Renal cortical epithelial cell (primary cell): Measurements from ENCODE around the gene TTLL11. TPM values are rescaled to one million over a fixed set of nuclear protein-coding genes. Genes with fewer than 3 reads are reported as not detected.

Experiments
- DNase-seq: peaks from one replicate; pipeline ENCODE4 v3.0.0-alpha.2; 2011; ENCODE audit warnings: low read depth
- total RNA-seq: library from RNA; depleted of rRNA; stranded (reverse); fragments of >200 nt; gene quantifications from 2 replicates; pipeline ENCODE4 v1.2.3, GENCODE V29; 2014

TTLL11 gene
- total RNA-seq, 1 donor from 2014 or later, result 6.7 TPM

DNA sequence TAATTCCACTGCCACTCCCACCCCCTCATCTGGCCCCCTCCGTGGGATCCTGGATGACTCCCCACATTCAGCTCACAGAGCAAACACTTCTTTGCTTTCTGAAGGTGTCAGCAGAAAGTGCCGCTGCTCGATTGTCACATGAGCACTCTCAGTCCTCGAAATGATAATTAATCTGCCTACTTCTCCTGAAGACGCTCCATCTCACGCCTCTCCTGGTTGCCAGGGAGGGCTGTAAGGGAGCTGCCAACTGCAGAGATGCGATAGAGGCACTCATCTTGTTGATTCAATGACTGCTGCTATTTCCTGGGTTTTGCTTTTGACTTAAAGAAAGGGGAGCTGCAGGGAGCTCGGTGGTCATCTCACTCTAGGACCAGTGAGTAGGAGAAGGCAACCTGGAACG is 235.2 kb downstream of the TTLL11 start:
- DNase-seq, result no peak

GRCh38 chr9:121855476-121855875 is 237.6 kb downstream of the TTLL11 start:
- no peak for DNase-seq

- no peak for DNase-seq
Observed at GRCh38 chr9:121853617-121854395, 239.3 kb downstream of the TTLL11 start.

DNA sequence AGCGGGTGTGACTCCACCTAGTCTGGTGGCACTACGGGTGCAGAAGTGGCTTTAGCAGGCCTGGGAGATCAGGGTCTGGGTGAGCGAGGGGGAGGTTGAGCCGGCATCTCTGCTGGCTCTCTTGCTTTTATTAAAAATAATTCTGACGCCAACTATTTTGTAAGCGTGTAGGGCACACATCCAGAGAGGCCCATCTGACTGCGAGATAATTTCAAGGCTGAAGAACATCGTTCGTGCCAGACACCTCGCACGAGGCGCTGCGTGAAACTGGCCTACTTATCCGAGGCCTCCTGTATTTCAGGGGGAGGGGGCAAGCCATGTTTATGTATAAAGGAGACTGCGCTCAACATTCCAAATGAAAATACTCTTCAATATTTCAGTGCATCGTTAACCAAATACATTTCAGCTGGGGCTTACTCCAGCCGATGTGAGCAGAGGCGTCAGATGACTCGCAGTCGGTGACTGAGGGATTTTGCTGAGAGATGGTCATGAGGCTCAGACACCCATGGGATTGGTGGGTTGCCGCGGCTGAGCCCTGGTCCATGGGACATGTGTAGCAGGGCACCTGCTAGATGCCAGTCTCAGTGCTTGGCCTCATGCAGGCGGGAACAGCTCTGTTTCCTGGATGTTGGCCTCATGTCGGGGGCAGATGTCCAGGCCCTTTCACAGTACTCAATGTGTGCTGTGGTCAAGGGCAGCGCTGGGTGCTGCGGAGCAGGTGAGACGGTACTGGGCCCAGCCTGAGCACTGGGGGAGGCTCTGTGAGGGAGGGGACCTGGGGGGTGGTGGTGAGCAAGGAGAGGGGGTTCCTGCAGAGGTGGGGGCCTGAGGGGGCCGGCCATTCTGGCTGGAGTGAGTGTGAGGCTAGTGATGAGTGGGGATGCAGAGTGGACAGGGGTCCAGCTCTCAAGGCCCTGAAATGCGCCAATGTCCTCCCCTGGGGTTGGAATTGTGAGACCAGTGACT is 240.2 kb downstream of the TTLL11 start:
- no peak for DNase-seq

DNA sequence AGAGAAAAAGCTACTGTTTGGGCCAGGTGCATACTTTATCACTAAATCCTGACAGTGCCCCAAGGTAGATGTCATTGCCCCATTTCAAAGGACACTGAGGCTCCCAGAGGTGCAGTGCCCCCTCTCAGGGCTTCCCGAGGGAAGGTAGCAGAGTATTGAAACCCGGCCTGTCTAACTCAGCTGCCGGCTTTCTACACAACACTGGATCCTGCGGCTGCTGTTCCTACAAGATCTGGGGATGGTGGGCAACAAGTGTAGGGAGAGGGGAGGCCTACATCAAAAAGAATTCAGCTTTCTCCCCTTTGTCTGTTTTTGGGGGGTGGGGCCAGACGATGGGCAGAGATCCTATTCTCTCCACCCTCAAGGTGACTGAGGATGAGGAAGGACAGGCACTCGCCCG is 240.9 kb downstream of the TTLL11 start:
- no peak for DNase-seq

- no peak for DNase-seq
Observed at GRCh38 chr9:121851641-121852091, 241.4 kb downstream of the TTLL11 start.

DNA sequence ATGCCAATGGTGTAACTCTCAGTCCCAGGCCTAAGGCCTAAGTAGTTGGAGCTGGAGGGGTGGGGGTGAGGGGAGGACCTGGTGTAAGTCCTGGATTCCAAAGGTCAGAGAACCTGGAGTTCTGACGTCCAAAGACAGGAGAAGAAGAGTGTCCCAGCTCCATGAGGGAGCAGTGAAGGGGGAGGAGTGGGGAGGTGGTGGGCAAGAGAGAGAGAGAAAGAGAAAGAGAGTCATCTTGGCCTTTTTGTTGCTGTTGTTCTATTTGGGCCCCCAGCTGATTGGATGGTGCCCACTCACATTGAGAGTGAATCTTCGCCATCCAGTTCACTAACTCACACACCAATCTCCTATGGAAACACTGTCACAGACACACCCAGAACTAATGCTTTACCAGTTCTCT is 242.7 kb downstream of the TTLL11 start:
- no peak for DNase-seq

GRCh38 chr9:121849554-121849953 is 243.6 kb downstream of the TTLL11 start:
- DNase-seq, result no peak

DNA sequence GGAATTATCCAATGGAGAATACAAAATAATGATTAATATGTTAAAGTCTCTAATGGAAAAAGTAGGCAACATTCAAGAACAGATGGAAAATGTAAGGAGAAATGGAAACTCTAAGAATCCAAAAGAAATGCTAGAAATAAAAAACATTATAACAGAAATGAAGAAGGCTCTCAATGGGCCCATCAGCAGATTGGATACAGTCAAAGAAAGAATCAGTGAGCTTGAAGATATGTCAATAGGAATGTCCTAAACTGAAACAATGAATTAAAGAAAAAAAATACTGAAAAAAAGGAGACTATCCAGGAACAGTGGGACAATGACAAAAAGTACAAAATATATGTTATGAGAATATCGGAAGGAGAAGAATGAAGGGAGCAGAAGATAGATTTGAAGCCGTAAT is 248.5 kb downstream of the TTLL11 start:
- no peak for DNase-seq

DNA sequence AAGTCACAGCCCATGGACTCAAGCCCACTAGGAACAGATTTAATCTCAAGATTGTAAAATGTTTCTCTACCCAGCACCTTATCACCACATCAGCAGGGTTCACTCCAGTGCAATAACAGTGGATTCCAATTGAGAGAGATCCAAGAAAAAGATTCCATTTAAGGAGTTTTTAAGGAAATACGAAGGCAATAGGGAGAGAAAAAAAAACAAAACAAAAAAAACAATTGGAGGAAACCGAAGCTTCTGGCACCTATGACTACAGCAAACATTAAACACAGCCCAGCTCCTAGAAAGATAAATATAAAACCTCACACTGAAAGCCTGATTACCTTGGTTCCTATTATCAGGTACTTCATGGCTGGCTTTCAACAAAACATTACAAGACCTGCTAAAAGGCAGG is 249.0 kb downstream of the TTLL11 start:
- DNase-seq, result peak; percentile 6

- DNase-seq, result peak; percentile 70
Observed at GRCh38 chr9:121842612-121842978, 250.5 kb downstream of the TTLL11 start.

DNA sequence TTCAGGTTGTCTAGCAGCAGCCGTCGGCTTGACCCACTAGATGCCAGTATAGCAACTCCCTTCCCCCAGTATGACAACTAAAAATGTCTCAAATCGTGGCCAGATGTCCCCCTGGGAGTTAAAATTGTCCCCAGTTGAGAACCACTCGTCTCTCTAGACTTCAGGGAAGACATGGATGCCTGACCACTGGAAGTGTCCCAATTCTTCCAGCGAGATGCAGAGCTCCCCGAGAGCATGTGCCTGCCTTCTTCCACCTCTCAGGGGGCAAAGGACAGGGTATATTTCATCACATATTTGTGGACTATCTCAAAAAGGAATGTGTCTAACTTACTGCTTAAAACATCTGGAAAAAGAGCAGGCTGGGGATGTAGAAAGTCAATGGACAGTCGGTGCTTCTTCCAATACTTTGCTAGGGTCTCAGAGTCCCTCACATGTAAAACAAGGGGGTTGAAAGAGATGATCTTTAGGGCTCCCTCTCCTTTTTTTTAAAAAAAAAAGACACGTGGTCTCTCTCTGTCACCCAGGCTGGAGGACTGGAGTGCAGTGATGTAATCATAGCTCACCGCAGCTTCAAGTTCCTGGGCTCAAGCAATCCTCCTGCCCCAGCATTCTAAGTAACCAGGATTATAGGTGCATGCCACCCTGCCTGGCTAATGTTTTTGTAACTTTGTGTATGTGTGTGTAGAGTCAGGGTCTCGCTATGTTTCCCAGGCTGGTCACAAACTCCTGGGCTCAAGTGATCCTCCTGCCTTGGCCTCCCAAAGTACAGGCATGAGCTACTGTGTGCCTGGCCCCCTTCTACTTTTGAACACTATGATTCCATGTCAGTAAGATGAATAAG is 251.1 kb downstream of the TTLL11 start:
- DNase-seq, result peak; percentile 56

DNA sequence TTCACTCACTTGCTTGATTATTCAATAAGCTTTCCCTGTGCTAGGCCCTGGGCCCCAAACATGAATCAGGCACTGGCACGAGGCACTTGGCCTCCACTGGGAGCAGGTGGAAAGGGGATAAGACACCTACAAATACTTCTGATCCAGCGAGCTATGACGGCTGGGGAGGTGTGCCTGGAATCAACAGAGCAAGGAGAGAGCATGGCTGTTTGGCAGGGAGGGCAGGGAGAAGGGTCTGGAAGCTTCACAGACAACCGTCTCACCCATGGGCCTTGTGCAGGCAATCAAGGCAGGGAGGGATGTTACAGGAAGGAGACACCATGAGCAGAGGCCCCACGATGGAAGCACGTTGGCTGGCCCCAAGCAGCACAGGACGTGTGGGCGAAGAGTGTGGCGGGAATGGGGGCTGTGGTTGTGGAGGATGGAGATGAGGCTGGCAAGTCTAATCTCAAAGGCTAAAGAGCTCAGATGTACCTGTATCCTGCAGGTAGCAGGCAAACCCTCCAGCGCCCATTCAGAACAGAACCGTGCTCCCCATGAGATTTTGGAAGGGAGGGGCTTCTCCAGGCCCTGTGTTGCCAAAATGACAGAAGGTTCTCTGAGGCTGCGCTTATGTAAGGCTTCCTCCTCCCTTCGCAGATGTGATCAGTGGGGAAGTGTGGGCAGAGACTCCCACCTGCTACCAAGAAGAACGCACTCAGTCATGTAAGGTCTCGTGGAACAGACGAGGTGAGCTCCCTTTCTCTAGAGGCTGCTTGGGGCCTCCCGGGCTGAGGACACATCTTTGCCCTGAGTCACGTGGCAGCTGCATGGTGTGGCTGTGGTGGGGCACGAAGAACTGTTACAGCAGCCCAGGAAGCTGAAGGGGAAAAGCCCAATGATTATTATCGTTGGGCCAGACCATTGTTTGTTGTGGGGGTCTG is 252.0 kb downstream of the TTLL11 start:
- DNase-seq, result peak; percentile 12

GRCh38 chr9:121839726-121840500 is 253.2 kb downstream of the TTLL11 start:
- no peak for DNase-seq

DNA sequence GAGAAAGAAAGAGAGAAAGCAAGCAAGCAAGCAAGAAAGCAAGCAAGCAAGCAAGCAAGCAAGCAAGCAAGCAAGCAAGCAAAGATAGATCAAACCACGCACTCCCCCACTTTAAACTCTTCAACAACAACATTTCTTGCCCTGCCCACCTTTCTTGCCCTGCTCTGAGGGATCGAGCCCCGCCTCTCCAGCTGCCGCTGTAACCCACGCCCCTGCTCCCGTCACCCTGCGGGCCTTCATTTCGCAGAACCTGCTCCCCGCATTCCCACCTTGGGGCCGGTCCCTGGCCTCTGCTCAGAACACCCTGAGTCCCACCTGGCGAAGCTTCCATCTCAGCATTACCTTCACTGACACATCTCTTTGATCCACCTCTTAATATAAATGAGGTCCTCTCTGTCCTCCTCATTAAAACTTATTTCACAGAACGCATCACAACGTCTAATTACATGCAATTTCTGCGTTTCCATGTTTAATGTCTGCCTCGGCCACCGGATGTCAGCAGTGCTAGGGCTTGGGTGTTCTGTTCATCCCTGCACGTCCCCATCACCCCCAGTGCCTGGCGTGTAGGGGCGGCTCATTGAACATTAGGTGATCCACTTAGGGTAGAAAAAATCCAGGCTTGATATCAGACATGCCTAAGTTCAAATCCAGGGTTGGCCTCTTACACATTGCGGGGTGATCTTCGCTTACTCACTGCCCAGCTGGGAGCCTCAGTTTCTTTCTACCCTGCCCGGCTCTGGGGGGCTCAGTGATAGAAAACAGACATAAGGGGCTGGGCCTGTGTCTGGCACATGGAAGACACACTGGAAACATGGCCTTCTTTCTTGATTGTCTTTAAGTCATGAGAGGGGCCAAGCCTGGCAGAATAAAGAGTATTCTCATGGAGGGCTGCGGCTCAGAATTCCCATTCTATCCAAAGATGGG is 254.1 kb downstream of the TTLL11 start:
- DNase-seq, result no peak

DNA sequence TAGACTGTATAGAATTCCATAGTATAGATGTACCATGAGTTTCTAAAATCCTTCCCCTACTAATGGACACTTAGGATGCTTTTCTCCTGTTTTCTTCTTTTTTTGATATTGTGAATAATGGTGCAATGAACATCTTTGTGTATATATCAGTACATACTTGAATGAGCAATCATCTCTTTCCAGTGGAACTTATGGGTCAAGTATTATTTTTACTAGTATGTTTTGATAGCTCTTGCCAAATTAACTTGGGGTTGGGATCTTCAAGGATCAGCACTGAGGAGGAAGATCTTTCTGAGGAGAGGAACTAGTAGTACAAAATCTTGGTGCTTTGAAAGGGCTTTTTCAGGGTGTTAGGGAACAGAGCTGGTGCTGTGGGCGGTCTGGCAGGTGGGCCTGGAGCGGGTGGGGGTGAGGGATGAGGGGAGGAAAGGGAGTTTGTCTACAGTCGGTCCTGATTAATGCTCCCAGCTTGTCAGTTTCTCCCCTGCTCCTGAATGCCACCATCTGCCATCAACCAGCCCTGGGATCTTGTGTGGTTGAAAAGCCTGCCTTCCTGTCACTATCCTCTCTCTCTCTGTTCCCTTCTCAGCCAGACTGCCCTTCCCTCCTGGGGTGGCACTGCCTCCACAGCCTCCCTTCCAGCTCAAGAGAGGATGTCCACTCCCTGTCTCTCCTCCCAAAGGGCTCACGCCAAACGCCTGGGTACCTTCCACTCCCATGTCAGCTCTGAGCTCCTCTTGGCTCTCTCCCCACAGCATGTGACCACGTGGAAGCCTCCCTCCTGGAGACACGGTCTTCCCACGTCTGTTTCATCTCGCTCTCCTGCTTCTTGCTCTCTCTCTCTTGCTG is 255.8 kb downstream of the TTLL11 start:
- no peak for DNase-seq

DNA sequence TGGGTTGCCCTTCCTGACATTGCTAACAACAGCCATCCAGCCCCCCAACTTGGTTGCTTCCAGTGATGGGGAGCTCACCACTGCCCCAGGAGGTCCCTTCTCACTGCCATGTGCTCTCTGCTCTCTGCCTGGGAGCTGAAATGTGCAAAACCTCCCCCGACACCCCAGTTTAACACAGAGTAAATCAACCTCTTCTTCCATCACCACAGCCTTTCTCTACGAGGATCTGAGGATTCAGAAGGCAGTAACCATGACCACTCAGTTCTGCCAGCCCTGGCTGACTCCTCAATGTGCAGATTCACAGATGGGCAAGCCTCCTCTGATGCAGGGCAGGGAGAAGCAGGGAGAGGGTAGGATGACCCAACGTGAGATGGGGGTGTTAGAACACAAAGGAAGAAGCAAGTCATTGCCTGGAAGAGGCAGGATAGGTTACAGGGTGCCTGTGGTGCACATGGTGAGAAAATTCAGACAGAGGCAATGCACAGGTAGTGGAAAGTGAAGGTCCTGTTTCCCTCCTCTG is 256.7 kb downstream of the TTLL11 start:
- DNase-seq, result no peak
